Tibial nerve (tissue), 4 donors: ENCODE measurements around the gene MMP17. TPM values are rescaled to one million over a fixed set of nuclear protein-coding genes. Genes with fewer than 3 reads are reported as not detected.

ENCODE experiments used
- DNase-seq, 2 donors: peaks; one replicate each; pipeline ENCODE4 v3.0.0-alpha.2; 2019; ENCODE audit warnings: low spot score in 2 of 2
- H3K27ac ChIP-seq, 4 donors: fragments of 200-600 bp; sonication (generic) in 3 of 4; one replicate each; pipeline ENCODE4 v1.5.1; 2017 to 2019; ENCODE audit warnings: mild to moderate bottlenecking in 1 of 4
- H3K27me3 ChIP-seq, 2 donors: fragments of 200-600 bp; sonication (generic) in 1 of 2; one replicate each; pipeline versions ENCODE4 v1.5.1 to v1.6.0; 2017 to 2019
- H3K36me3 ChIP-seq, 3 donors: fragments of 200-600 bp; sonication (generic); one replicate each; pipeline ENCODE4 v1.5.1; 2018 to 2019
- H3K4me1 ChIP-seq, 4 donors: fragments of 200-600 bp; sonication (generic) in 3 of 4; one replicate each; pipeline ENCODE4 v1.5.1; 2017 to 2019
- H3K4me3 ChIP-seq, 4 donors: fragments of 200-600 bp; sonication (generic) in 3 of 4; one replicate each; pipeline ENCODE4 v1.5.1; 2017 to 2019; ENCODE audit warnings: mild to moderate bottlenecking in 1 of 4, moderate library complexity in 1 of 4
- H3K9me3 ChIP-seq, 4 donors: fragments of 200-600 bp; sonication (generic) in 3 of 4; one replicate each; pipeline ENCODE4 v1.5.1; 2017 to 2019
- EP300 ChIP-seq, 2 donors: sonication (generic); formaldehyde crosslinking; IDR thresholded peaks; one replicate each; pipeline ENCODE4 v1.6.1; 2017; ENCODE audit warnings: antibody characterized with exemption in 2 of 2, mild to moderate bottlenecking in 1 of 2
- POLR2A ChIP-seq, 2 donors: fragments of 450-650 bp; IDR thresholded peaks; one replicate each; pipeline ENCODE4 v1.6.1; 2017; ENCODE audit warnings: antibody characterized with exemption in 2 of 2, mild to moderate bottlenecking in 2 of 2, moderate library complexity in 2 of 2
- WGBS, 2 donors: methylation state at CpG; one replicate each; pipeline ENCODE4 v1.1.5; 2018; 5-methylcytosine and 5-hydroxymethylcytosine counted together
- total RNA-seq, 4 donors: library from RNA; depleted of rRNA; stranded (reverse); fragments of >200 nt; gene quantifications; one replicate each; pipeline ENCODE4 v1.1.0, GENCODE V29; 2016
- TF ChIP-seq, protein P1 (sequence below), 5 experiments: fragments of 200-600 bp in 3 of 5; fragments of 450-650 bp in 2 of 5; sonication (generic) in 3 of 5; IDR thresholded peaks; one replicate each; pipeline ENCODE4 v1.5.1; 2016 to 2019; ENCODE audit warnings: antibody characterized with exemption in 5 of 5, mild to moderate bottlenecking in 3 of 5, moderate library complexity in 2 of 5

The MMP17 gene
- total RNA-seq, 4 donors from 2014 or later: 10.9 to 65.3 (median 32.6) TPM

DNA sequence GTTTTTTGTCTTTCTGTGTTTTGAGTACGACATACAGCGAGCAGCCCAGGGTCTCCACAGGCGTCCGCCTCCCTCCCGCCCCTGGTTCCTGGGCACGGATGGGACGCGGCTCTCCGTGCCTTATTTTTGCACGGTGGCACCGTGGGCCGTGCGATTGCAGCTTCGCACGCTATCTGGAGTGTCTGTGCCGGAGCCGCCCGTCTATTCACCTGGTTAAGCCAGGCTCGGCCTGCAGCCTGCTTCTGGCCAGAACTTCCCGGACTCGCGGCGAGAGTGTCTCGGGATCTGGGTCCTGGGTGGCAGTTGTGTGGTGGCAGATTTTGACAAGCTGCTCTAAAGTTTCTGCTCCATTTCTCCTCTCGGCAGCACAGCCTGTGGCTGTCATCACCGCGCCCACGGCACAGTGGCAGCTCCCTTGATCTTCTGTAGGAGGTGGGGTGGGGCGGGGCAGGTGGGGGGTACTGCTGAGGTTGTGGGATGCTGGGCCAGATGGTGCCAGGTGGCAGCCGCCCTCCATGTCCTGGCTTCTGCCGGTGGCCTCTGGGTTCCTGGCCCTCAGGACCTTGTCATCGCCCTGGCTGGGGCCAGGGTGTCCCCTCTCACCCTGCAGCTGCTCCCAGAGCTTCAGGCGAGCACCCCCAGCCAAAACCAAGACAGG is 2.9 kb downstream of the MMP17 start:
- H3K36me3 ChIP-seq: no peaks in the 10 kb centered on the region
- H3K4me1 ChIP-seq: peaks cover 0 to 70% (median 15%) of the 10 kb centered on the region in 4 donors
- H3K4me3 ChIP-seq: peak overlapping the region; percentile 38 to 78 (median 58)
- DNase-seq: no peak
- H3K9me3 ChIP-seq: no peaks in the 10 kb centered on the region
- TF ChIP-seq POLR2A (IDR thresholded peaks at IDR 0.05) (no peak), EP300 (IDR thresholded peaks at IDR 0.05) (no peak)
- TF ChIP-seq, protein P1, sequence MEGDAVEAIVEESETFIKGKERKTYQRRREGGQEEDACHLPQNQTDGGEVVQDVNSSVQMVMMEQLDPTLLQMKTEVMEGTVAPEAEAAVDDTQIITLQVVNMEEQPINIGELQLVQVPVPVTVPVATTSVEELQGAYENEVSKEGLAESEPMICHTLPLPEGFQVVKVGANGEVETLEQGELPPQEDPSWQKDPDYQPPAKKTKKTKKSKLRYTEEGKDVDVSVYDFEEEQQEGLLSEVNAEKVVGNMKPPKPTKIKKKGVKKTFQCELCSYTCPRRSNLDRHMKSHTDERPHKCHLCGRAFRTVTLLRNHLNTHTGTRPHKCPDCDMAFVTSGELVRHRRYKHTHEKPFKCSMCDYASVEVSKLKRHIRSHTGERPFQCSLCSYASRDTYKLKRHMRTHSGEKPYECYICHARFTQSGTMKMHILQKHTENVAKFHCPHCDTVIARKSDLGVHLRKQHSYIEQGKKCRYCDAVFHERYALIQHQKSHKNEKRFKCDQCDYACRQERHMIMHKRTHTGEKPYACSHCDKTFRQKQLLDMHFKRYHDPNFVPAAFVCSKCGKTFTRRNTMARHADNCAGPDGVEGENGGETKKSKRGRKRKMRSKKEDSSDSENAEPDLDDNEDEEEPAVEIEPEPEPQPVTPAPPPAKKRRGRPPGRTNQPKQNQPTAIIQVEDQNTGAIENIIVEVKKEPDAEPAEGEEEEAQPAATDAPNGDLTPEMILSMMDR (IDR thresholded peaks at IDR 0.05): no peak
- 1 to 4% methylated on average over 29 to 33 of the region's 33 CpGs for WGBS, 2 donors
- H3K27ac ChIP-seq: peak overlapping the region; percentile 61 to 88 (median 74)
- H3K27me3 ChIP-seq: peaks cover 0 to 39% of the 10 kb centered on the region in 2 donors

DNA sequence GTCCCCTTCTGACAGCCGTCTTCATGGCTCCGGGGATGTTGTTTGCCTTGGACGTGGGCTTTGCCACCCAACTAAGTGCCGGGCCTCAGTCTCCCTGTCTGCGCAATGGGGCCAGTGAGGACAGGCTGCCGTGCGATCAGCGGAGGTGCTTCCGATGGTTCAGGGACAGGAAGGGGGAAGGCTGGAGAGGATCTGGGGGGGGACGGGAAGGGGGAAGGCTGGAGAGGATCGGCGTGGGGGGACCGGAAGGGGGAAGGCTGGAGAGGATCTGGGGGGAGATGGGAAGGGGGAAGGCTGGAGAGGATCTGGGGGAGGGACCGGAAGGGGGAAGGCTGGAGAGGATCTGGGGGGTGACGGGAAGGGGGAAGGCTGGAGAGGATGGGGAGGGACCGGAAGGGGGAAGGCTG is 3.4 kb downstream of the MMP17 start:
- Histone ChIP-seq H3K4me3 (peak overlapping the region; percentile 38 to 78 (median 58)), H3K27me3 (peaks cover 0 to 39% of the 10 kb centered on the region in 2 donors), H3K36me3 (no peaks in the 10 kb centered on the region), H3K4me1 (peaks cover 0 to 70% (median 15%) of the 10 kb centered on the region in 4 donors), H3K9me3 (no peaks in the 10 kb centered on the region), H3K27ac (peak overlapping the region; percentile 61 to 88 (median 74))
- WGBS, 2 donors: 18 to 24% methylated on average over 8 to 10 of the region's 16 CpGs
- TF ChIP-seq, protein P1 (IDR thresholded peaks at IDR 0.05): no peak
- TF ChIP-seq EP300 (IDR thresholded peaks at IDR 0.05) (no peak), POLR2A (IDR thresholded peaks at IDR 0.05) (no peak)
- no peak for DNase-seq

DNA sequence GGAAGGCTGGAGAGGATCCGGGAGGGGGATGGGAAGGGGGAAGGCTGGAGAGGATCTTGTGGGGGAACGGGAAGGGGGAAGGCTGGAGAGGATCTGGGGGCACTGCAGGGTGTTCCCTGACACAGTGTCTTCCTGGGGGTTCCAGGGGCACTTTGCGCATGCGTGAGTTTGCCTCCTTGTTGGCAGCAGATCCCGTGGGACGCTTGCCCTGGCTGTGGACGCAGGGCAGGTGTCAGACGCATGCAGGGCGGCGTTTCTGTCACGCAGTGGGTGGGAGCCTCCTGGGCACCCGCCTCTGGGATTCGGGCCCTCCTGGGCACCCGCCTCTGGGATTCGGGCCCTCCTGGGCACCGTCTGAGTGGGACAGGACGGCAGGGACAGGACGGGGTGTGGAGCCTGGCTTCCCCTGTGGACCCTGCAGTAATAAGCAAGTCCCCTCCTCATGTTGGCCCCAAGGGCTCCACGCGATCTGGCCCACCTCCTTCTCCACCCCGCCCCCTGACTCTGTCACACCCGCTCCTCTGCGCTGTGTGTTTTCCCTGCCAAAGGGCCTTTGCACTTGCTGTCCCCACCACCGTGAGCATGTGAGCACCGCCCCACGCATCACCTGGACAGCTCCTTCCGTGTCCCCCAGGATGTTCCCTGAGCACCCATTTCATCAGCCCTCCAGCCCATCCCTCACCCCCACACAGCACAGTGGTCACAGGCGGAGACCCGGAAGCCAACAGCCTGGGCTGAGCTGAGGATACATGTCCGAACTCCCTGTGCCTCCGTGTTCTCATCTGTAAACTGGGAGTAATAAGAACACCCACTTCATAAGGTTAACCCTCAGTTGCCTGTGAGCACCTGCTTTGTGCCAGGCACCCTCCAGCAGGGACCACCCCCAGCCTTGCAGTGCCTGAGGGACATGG is 4.4 kb downstream of the MMP17 start:
- peaks cover 0 to 39% of the 10 kb centered on the region in 2 donors for H3K27me3 ChIP-seq
- 35 to 36% methylated on average over 26 to 31 of the region's 31 CpGs for WGBS, 2 donors
- TF ChIP-seq POLR2A (IDR thresholded peaks at IDR 0.05) (no peak), EP300 (IDR thresholded peaks at IDR 0.05) (no peak)
- TF ChIP-seq, protein P1 (IDR thresholded peaks at IDR 0.05): no peak
- no peaks in the 10 kb centered on the region for H3K36me3 ChIP-seq
- peak overlapping the region in 3 of 4 donors; percentile 51 to 82 (median 82) for H3K27ac ChIP-seq
- peaks cover 0 to 68% (median 15%) of the 10 kb centered on the region in 4 donors for H3K4me1 ChIP-seq
- peak in 1 of 2 donors; percentile 38 for DNase-seq
- H3K4me3 ChIP-seq: peak overlapping the region; percentile 10 to 78 (median 25)
- H3K9me3 ChIP-seq: no peaks in the 10 kb centered on the region

GRCh38 chr12:131833288-131833895 is 5.2 kb downstream of the MMP17 start:
- H3K9me3 ChIP-seq: no peaks in the 10 kb centered on the region
- peaks cover 0 to 39% of the 10 kb centered on the region in 2 donors for H3K27me3 ChIP-seq
- H3K36me3 ChIP-seq: no peaks in the 10 kb centered on the region
- 74 to 75% methylated on average over 23 of the region's 23 CpGs for WGBS, 2 donors
- H3K4me1 ChIP-seq: peaks cover 0 to 61% (median 13%) of the 10 kb centered on the region in 4 donors
- peak overlapping the region in 2 of 4 donors; percentile 4 to 82 for H3K27ac ChIP-seq
- TF ChIP-seq POLR2A (IDR thresholded peaks at IDR 0.05): no peak
- no peak for TF ChIP-seq EP300 (IDR thresholded peaks at IDR 0.05)
- TF ChIP-seq, protein P1 (IDR thresholded peaks at IDR 0.05): no peak
- DNase-seq: no peak
- no peak overlapping the region for H3K4me3 ChIP-seq
